Natural killer cell (primary cell): ENCODE data around the gene CTNNA3. TPM values are rescaled to one million over a fixed set of nuclear protein-coding genes. Genes with fewer than 3 reads are reported as not detected.

Experiments
- ATAC-seq, 3 donors: fragments of 150-1000 bp in 2 of 3; fragments of 200-7000 bp in 1 of 3; cut with Tn5 transposase; 1 replicate in 1 of 3; 2 replicates in 2 of 3; pipeline ENCODE4 v1.10.0; 2021; ENCODE audit warnings: mild to moderate bottlenecking in 2 of 3, moderate library complexity in 2 of 3
- DNase-seq, 2 donors: peaks; one replicate each; pipeline versions ENCODE4 v3.0.0 to v3.0.0-alpha.2; 2013 to 2021; ENCODE audit warnings: mixed read lengths in 1 of 2
- H3K27ac ChIP-seq: one replicate; pipeline ENCODE4 v1.5.1; 2013; ENCODE audit warnings: mild to moderate bottlenecking, low read length
- H3K27me3 ChIP-seq: one replicate; pipeline ENCODE4 v1.6.1; 2013; ENCODE audit warnings: low read length; ENCODE audit not compliant: control insufficient read depth, insufficient read depth
- H3K36me3 ChIP-seq: one replicate; pipeline ENCODE4 v1.6.1; 2013; ENCODE audit warnings: low read length; ENCODE audit not compliant: control insufficient read depth, insufficient read depth
- H3K4me1 ChIP-seq: one replicate; pipeline ENCODE4 v1.6.1; 2013; ENCODE audit warnings: low read length; ENCODE audit not compliant: control insufficient read depth, insufficient read depth
- H3K4me3 ChIP-seq: one replicate; pipeline ENCODE4 v1.5.1; 2013; ENCODE audit warnings: low read length
- H3K9me3 ChIP-seq: one replicate; pipeline ENCODE4 v1.6.1; 2013; ENCODE audit warnings: low read length; ENCODE audit not compliant: control insufficient read depth, insufficient read depth
- H3K27ac Mint-ChIP-seq, 2 donors: one replicate each; pipeline ENCODE4 v1.8.0; 2022; ENCODE audit warnings: mild to moderate bottlenecking in 2 of 2, mixed read lengths in 2 of 2, moderate library complexity in 1 of 2
- H3K27me3 Mint-ChIP-seq, 2 donors: one replicate each; pipeline ENCODE4 v1.8.0; 2022; ENCODE audit warnings: low read depth in 2 of 2, mixed read lengths in 2 of 2
- H3K36me3 Mint-ChIP-seq: one replicate; pipeline ENCODE4 v1.8.0; 2022; ENCODE audit warnings: mixed read lengths
- H3K4me1 Mint-ChIP-seq, 2 donors: one replicate each; pipeline ENCODE4 v1.8.0; 2022; ENCODE audit warnings: mixed read lengths in 2 of 2
- H3K4me3 Mint-ChIP-seq: one replicate; pipeline ENCODE4 v1.8.0; 2022; ENCODE audit warnings: mild to moderate bottlenecking, moderate library complexity, mixed read lengths
- H3K9me3 Mint-ChIP-seq, 2 donors: one replicate each; pipeline ENCODE4 v1.8.0; 2022; ENCODE audit warnings: mixed read lengths in 2 of 2
- WGBS: methylation state at CpG from one replicate; pipeline ENCODE4 v1.1.7; 2013; ENCODE audit warnings: missing lambda C conversion rate; ENCODE audit not compliant: insufficient coverage; 5-methylcytosine and 5-hydroxymethylcytosine counted together
- intact Hi-C: fragments of 100-400 bp; cut with micrococcal nuclease; formaldehyde crosslinking; loops from one replicate; pipeline ENCODE4 v1.14.2; 2022
- total RNA-seq, 4 donors: library from RNA; stranded (reverse); fragments of 120-200 nt in 1 of 4; gene quantifications; one replicate each; pipeline versions ENCODE4 v1.2.3 to v1.2.4, GENCODE V29; 2013 to 2022
- TF ChIP-seq, protein P1 (sequence below): fragments of 200-600 bp; IDR thresholded peaks from one replicate; pipeline ENCODE4 v1.8.0; 2022; ENCODE audit warnings: antibody characterized with exemption

CTNNA3 gene
- total RNA-seq, 3 donors from 2014 or later (not counting 1 experiment from before 2014, with no cell fraction given): not detected

DNA sequence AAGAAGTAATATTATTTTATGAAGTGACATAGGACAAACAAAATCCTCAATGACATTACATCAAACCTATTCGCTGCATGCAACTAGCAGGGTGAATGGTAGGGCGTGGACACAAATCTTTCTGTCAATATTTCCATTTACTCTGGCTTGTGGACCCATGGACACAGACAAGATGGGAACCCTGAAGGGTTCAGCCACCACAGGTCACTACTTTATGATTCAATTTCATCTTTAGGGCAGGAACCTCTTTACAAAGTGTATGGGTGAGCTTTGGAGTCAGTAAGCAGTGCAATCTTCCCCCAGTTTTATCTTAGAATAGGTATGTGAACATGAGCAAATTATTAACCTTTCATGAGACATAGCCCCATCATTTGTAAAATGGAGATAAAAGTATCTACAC, 1752.5 kb downstream of the CTNNA3 start:
- TF ChIP-seq, protein P1, sequence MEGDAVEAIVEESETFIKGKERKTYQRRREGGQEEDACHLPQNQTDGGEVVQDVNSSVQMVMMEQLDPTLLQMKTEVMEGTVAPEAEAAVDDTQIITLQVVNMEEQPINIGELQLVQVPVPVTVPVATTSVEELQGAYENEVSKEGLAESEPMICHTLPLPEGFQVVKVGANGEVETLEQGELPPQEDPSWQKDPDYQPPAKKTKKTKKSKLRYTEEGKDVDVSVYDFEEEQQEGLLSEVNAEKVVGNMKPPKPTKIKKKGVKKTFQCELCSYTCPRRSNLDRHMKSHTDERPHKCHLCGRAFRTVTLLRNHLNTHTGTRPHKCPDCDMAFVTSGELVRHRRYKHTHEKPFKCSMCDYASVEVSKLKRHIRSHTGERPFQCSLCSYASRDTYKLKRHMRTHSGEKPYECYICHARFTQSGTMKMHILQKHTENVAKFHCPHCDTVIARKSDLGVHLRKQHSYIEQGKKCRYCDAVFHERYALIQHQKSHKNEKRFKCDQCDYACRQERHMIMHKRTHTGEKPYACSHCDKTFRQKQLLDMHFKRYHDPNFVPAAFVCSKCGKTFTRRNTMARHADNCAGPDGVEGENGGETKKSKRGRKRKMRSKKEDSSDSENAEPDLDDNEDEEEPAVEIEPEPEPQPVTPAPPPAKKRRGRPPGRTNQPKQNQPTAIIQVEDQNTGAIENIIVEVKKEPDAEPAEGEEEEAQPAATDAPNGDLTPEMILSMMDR: no peak
- no peak for ATAC-seq
- Histone ChIP-seq H3K4me1 (no peaks in the 10 kb centered on the region), H3K36me3 (no peaks in the 10 kb centered on the region), H3K4me3 (no peak overlapping the region), H3K27ac (no peak overlapping the region), H3K27me3 (no peaks in the 10 kb centered on the region), H3K9me3 (no peaks in the 10 kb centered on the region)
- no peaks in the 10 kb centered on the region for H3K4me1 Mint-ChIP-seq
- no peak overlapping the region for H3K4me3 Mint-ChIP-seq
- H3K27me3 Mint-ChIP-seq: no peaks in the 10 kb centered on the region
- no peak overlapping the region for H3K27ac Mint-ChIP-seq
- peaks cover 2 to 3% of the 10 kb centered on the region in 2 donors for H3K9me3 Mint-ChIP-seq
- no peak for DNase-seq
- intact Hi-C loops: no loop called here
- WGBS: 79% methylated on average over 2 of the region's 2 CpGs
- no peaks in the 10 kb centered on the region for H3K36me3 Mint-ChIP-seq

DNA sequence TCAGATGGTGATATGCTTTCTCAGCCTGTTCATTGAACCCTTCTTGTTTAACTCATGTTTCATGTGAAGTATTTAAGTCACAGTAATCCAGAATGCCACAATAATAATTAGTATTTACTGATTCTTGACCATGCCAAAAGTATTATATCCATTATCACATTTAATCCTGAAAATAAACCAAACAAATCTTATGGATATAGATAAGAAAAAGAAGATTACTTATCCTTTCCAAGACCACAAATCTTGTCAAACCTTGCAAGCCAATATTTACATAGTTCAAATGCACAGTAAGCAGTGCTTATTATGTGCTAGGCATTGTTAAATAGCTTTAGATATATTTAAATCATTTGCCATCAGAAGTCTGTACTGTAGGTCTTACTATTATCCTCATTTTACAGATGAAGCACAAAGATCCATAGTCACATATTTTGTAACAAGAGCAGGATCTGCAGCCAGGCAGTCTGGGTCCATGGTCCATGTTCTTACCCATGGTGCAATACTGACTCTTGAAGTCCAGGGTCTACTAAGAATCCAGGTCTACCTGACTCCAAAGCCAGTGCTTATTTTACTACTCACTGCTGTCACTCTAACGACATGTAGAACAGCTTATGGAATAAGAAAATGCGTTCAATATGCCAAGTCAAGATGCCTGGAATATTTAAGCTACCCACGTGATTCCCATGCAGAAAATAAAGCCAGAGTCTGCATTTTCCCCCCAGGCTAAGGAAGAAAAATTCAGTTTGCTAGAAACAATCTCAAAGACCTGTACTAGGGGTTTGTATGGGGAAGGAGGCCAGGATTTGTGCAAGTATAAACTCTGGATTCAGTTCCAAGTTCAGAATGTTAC, 1755.0 kb downstream of the CTNNA3 start:
- intact Hi-C loops: no loop called here
- Mint-ChIP-seq H3K4me3 (no peak overlapping the region), H3K36me3 (no peaks in the 10 kb centered on the region), H3K9me3 (peaks cover 0 to 3% of the 10 kb centered on the region in 2 donors), H3K27ac (no peak overlapping the region), H3K4me1 (no peaks in the 10 kb centered on the region), H3K27me3 (no peaks in the 10 kb centered on the region)
- TF ChIP-seq, protein P1: no peak
- no peak for DNase-seq
- Histone ChIP-seq H3K27ac (no peak overlapping the region), H3K27me3 (no peaks in the 10 kb centered on the region), H3K9me3 (no peaks in the 10 kb centered on the region), H3K4me1 (no peaks in the 10 kb centered on the region), H3K4me3 (no peak overlapping the region), H3K36me3 (no peaks in the 10 kb centered on the region)
- WGBS: 84% methylated on average over 3 of the region's 3 CpGs
- no peak for ATAC-seq

DNA sequence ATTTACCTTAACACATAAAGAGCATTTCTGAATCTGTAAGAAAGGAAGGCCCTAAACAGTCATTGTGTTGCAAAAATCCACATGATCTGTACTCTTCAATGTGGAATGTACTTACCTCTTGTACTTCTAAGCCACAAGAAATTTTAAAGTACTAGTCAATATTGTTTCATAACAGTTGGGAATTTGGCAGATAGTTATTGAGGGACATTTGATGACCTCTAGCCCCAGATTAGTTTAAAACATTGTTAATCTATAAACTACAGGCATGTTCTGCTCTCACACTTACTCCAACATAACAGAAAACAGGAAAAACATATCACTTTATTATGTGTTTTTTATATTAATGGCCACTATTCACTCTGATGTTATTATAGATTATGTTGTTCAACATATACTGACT, 1755.9 kb downstream of the CTNNA3 start:
- H3K4me1 ChIP-seq: no peaks in the 10 kb centered on the region
- H3K27me3 ChIP-seq: no peaks in the 10 kb centered on the region
- TF ChIP-seq, protein P1: no peak
- H3K36me3 ChIP-seq: no peaks in the 10 kb centered on the region
- H3K9me3 ChIP-seq: no peaks in the 10 kb centered on the region
- Mint-ChIP-seq H3K4me1 (no peaks in the 10 kb centered on the region), H3K9me3 (peaks cover 0 to 6% of the 10 kb centered on the region in 2 donors), H3K4me3 (no peak overlapping the region), H3K27ac (no peak overlapping the region), H3K36me3 (no peaks in the 10 kb centered on the region), H3K27me3 (no peaks in the 10 kb centered on the region)
- H3K27ac ChIP-seq: no peak overlapping the region
- no peak overlapping the region for H3K4me3 ChIP-seq
- DNase-seq: no peak
- ATAC-seq: no peak
- intact Hi-C loops: no loop called here
